Measurements from ENCODE around the gene LRG1.

DNA sequence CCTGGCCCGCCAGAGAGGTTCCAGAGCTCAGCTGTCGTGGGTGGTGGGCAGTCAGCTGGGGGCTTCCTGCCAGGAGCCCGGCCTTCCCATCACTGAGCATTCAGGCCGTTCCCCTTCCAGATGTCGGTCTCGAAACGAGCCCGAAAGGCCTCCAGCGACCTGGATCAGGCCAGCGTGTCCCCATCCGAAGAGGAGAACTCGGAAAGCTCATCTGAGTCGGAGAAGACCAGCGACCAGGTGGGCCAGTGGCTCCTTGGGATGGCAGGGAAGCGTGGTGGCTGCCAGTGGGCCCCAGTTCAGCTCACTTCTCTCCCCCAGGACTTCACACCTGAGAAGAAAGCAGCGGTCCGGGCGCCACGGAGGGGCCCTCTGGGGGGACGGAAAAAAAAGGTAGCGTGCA is 48.4 kb downstream of the LRG1 start:
- TF ChIP-seq POLR2AphosphoS5 (IDR thresholded peaks at IDR 0.05; ENCODE audit: low read depth, low read length) = no peak
- no peak for TF ChIP-seq POLR2A (IDR thresholded peaks at IDR 0.05; ENCODE audit: low read depth, low read length)
- no peak for TF ChIP-seq TAF1 (IDR thresholded peaks at IDR 0.05; ENCODE audit: low read depth, low read length)
- TF ChIP-seq SPI1 (IDR thresholded peaks at IDR 0.05; ENCODE audit: low read depth, low read length) = no peak

Measured in GM12891 (cell line).